TTC549 (cell line): Measurements from ENCODE around the gene ENDOV.
"Not testable (repeated sequence)": the region's sequence is repeated elsewhere in the genome, so short reads cannot be mapped to it uniquely, and the experiment has no call there.

Source experiments
- FAIRE-seq: peaks from 2 replicates; lab custom pipeline; 2012; peaks lifted over from hg19 to GRCh38; lab: Jason Lieb, UNC

Gene ENDOV

DNA sequence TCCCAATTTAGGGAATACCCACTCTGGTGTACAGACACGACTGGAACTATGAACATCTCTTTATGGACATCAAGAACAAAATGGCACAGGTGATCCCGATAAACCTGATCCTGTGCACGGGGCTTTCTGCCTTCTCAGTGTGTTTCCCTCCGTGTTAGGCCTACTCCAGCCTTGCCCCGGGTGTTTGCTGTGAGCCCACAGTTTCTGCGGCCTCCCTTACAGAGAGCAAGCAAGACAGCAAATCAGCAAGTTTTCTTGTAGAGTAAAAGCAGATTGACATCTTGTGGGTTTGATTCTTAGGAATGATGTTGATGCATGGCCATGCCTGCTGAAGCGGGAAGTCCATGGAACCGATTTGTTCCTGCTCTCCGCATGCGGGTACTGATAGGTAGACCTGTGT lies 26.4 kb upstream of the ENDOV start:
- no peak for FAIRE-seq

DNA sequence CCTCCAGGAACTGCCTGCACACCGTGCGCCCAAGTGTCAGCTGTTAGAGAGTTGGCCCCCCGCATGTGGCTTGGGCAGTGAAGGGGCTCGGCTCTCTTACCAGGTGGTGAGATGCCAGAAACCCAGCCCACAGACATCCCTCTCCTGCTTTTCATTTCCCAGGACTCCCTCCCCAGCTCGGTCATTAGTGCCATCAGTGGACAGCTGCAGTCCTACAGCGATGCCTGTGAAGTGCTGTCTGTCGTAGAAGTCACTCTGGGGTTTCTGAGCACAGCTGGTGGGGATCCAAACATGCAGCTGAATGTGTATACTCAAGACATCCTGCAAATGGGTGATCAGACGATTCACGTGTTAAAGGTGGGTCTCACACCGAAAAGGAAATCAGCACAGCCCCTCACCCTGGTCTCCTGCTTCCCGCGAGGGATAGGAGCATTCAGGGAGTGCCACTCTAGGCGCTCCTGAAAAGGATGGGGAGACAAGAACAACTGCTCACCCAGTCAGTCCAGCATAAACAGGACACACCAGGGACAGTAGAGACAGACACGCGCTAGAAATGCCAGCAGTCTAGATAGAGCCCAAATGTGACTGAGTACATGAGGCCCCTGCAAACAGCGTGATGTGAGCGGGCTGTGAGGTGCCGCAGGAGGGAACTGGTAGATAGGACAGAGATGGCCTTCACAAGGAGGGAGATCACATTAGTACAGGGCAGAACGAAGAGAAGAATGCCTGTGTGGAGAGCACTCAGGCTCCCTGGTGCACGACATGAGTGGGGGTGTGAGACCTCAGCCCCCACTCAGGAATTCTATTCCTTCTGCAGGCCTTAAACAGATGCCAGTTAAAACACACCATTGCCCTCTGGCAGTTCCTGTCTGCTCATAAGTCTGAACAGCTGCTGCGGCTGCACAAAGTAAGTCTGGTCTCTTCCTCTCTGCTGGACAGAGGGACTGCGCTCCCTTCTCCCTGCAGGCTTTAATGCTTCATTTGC lies 25.7 kb upstream of the ENDOV start:
- FAIRE-seq: no peak

DNA sequence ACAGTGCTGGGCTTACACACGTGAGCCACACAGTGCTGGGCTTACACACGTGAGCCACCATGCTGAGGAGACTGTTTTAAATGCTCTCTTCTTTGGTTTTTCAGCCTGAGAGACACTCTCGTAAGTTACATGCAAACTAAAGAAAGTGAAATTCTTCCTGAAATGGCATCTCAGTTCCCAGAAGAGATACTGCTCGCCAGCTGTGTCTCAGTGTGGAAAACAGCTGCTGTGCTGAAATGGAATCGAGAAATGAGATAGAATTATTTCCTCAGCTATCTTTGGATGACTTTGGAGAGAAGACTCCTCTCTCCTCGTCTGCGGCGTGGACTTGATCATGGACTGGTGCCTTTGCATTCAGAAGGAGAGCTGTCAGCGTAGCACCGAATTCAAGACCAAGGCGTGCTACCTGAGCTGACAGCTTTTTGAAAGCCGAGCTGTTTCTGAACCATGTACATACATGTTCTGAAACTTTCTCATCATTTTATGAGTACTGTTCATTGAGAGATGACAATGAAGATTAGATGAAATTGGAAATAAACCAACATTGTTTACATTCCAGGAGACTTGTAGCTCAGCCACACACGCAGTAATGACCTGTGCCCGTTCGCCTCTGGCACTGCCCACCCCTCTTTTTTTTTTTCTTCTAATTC lies 21.6 kb upstream of the ENDOV start:
- FAIRE-seq: no peak

DNA sequence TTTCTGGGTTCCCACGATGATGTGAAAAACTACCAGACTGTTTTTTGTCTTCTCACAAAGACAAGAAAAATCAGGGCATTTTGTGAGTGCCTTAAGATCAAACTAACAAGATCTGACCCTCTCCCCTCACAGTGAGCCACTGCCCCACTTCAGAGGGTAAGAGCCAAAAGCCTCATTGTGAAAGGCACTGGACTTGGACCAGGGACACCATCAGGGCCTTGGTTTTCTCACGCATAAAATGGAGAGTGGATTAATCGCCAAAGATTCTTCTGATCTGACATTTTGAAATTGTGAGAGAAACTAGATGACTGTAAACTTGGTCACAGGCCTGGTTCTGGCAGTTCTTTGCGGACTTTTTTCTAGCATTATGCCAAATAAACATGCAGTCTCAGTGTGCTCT lies 21.0 kb upstream of the ENDOV start:
- no peak for FAIRE-seq

DNA sequence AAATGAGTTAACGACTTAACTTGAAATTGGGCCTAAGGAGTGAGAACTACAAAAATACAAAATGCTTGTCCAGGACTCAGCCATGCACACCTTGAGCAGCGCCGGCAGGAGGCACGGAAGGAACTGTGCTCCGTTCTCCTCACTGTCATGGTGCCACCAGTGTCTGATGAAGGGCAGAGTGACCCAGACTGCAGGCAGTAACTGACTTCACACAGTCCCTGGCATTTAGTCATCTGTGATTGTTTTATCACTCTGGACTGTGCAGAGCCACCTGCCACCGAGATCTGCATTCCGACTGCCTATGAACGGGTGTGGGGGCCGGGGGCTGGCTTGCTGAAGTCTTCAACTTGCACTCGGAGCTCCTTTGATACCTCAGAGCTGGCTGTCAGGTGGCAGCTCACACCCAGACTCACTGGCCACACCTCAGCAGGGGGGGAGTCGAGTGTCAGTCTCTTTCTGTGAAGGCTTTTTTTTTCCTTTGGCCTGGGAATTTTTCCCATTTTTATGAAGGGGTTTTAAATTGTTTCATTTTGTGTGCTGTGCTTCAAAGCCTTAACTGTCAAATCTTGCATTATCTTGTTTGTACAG lies 20.2 kb upstream of the ENDOV start:
- no peak for FAIRE-seq

DNA sequence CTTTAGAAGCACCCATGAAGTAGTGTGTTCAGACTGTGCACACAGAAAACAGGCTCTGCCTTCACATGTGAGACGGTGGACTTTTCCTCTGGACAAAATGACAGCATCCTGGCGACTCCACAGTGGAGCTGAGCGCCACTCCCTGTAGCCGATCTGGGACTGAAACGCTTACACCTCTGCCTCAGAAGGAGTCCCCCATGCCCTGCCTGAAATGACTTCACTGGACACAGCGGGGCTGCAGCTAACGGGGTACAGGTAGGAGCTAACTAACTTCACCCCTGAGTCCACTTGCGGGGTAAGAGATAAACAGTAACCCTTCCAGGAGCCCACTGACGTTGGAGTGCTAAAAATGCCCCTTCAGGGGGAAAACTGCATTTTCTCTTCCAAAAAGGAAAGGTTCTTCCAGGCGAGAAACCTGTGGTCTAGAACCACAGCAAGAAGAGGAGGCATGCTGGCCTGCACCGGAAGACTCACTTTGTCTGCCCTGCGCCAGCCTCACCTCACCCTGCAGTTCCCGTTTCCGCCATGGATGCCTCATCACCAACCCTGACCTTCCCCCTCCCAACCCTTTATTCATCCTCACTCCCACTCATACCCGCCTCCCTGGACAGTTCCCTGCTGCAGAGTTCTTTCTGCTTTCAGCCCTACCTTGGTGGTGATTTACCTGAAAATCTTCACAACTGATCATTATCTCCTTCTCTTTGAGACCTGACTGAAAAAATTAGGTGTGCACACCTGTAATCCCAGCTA lies 19.4 kb upstream of the ENDOV start:
- FAIRE-seq: no peak

DNA sequence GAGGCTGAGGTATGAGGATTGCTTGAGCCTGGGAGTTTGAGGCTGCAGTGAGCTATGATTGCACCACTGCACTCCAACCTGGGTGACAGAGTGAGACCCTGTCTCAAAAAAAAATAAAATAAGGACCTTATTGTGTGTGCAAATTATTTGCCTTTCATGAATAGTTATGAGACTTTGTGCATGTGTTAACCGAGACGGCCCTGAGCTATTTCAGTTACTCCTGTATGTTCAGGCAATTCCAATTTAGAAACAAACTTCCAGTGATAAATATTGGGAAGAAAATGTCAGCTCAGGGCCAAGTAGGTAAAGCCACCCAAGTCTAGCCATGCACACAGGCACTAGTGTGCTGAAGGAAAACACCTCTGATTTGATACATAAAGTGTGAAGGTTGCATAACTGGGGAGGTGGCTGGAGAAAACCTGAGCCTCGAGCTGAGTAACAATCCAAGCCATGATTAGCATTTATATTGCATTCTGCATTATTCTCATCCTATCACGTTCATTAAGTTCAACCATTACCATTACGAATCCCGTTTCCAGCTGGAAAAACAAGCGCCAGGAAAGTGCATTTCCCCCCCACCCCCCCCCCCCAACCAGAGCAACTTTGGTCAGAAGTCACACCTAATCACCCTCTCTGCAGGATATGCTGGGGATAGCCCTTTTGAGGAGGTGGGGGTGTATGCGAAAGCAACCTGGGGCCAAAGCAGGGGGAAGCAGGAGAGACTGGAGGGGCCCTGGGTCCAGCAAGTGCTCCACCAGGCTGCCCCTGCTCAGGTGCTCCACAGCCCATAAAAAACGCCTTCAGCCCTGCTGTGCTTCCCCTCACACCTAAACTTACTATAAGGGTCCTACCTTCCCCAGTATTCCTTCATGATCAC lies 18.6 kb upstream of the ENDOV start:
- FAIRE-seq: no peak

DNA sequence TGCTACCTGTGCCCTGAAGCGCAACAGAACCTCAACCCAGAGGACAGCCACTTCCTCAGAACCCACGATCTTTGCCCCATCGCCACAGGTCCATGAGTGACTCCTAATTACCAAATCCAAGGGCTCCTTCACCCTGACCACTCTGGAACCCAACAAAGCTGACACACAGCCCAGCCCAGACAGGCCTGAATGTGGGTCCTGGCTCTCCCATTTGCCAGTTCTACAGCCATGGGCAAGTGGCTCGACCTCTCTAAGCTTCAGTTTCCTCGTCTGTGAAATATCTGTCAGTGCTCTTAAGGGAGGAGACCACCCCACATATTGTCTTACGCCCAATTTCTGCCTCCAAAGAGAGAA lies 18.0 kb upstream of the ENDOV start:
- no peak for FAIRE-seq

DNA sequence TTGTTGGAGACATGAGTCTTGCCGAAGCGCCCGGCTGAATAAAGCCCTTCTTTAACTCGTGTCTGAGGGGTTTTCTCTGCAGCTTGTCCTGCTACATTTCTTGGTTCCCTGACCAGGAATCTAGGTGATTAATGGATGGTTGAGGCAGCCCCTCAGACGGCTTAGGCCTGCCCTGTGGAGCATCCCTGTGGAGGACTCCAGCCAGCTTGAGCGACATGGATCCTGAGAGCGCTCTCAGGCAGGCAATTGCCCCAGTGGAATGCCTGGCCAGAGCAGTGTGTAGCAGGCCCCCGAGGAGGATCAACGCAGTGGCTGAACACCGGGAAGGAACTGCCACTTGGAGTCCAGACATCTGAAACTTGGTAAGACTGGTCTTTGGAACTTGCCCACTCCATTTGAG lies 17.3 kb upstream of the ENDOV start:
- no peak for FAIRE-seq

DNA sequence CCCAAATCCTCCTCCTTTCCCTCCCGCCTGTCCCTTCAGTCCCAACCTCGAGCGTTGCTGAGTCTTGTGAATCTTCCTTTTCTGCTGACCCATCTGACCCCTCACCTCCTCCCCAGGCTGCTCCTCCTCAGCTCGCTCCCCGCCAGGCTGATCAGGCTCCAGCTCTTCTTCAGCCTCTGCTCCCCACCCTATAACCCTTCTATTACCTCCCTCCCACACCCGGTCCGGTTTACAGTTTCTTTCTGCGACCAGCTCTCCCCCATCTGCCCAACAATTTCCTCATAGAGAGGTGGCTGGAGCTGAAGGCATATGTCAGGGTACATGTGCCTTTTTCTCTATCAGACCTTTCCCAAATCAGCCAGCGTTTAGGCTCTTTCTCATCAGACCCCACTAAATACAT lies 13.9 kb upstream of the ENDOV start:
- FAIRE-seq: not testable (repeated sequence)

DNA sequence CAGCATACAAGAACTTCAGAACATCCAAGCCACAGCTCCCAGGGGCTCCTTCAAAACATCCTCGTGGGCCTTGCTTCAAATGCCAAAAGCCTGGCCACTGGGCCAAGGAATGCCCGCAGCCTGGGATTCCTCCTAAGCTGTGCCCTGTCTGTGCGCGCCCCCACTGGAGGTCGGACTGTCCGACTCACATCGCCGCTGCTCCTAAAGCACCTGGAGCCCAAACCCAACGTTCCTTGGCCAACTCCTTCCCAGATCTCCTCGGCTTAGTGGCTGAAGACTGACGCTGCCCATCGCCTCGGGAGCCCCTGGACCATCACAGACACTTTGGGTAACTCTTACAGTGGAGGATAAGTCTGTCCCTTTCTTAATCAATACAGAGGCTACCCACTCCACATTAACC lies 12.9 kb upstream of the ENDOV start:
- not testable (repeated sequence) for FAIRE-seq

DNA sequence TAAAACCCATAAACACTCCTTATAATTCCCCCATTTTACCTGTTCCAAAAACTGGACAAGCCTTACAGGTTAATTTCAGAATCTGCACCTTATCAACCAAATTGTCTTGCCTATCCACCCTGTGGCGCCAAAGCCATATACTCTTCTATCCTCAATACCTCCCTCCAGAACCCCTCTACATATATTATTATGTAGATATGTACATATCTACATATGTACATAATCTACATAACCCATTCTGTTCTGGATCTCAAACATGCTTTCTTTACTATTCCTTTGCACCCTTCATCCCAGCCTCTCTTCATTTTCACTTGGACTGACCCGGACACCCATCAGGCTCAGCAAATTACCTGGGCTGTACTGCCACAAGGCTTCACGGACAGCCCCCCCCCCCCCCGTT lies 12.0 kb upstream of the ENDOV start:
- FAIRE-seq: no peak

DNA sequence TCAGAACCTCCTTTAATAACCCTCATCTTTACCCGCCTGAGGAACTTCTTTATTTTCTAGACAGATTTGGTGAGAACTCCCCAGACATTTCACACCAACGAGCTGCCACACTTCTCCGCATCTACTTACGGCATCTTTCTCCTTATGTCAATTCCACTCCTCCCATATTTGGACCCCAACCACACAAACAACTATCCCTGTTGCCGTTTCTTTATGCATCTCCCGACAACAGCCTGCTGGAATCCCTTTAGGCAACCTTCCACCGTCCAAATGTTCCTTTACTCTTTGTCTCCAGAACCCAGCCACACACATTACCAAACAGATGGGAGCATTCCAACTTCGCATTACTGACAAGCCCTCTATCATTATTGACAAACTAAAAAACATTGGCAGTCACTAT lies 8.8 kb upstream of the ENDOV start:
- FAIRE-seq: no peak

DNA sequence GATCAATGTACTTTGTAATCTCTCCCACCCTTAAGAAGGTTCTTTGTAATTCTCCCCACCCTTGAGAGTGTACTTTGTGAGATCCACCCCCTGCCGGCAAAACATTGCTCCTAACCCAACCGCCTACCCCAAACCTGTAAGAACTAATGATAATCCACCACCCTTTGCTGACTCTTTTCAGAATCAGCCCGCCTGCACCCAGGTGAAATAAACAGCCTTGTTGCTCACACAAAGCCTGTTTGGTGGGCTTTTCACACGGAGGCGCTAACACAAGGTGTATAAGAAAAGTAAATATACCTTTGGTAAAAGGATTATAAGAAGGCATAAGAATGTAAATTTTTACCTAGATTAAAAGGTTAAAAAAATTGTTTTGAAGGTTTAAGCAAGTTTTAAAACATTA lies 7.0 kb upstream of the ENDOV start:
- not testable (repeated sequence) for FAIRE-seq

DNA sequence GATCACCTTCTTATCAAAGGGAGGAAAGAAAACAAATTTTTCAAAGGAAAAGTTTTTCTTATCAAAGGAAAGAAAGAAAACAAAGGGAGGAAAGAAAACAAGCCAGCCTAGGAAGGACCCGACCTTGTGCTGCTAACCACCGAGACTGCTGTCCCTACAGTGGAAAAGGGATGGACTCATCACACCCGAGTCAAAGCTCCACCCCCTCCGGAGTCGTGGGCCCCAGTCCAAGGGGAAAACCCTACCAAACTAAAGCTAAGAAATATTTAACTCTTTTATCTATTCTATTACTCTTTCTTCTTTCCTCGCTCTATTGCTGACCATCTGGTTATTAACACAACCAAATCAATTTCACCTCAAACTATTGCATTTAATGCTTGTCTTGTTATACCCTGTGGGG lies 6.1 kb upstream of the ENDOV start:
- no peak for FAIRE-seq

DNA sequence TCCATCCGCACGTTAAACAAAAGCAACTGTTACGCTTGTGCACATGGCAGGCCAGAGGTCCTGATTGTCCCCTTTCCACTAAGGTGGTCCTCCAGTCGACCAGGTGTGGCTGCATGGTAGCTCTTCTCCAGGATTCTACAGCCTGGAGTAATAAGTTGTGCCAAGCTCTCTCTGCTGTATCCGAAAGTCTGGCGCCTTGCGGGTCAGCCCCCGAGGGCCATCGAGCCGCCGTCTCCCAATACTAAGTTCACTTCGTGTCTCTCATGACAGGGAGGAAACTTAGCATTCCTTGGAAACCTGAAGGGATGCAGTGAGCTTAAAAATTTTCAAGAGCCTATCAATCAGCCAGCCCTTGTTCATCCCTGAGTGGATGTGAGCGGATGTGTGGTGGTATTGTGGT lies 5.3 kb upstream of the ENDOV start:
- FAIRE-seq: no peak

DNA sequence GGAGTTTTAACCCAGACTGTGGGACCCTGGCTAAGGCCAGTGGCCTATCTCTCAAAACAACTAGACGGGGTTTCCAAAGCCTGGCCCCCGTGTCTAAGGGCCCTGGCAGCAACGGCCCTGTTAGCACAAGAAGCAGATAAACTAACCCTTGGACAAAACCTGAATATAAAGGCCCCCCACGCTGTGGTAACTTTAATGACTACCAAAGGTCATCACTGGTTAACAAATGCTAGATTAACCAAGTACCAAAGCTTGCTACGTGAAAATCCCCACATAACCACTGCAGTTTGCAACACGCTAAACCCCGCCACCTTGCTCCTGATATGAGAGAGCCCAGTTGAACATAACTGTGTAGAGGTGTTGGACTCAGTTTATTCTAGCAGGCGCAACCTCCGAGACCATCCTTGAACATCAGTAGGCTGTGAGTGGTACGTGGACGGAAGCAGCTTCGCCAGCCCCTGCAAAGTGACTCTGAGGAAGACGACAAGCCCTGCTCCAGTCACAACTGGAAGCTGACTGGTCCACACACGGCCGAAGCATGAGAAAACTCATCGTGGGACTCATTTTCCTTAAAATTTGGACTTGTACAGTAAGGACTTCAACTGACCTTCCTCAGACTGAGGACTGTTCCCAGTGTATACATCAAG lies 4.4 kb upstream of the ENDOV start:
- FAIRE-seq: not testable (repeated sequence)

DNA sequence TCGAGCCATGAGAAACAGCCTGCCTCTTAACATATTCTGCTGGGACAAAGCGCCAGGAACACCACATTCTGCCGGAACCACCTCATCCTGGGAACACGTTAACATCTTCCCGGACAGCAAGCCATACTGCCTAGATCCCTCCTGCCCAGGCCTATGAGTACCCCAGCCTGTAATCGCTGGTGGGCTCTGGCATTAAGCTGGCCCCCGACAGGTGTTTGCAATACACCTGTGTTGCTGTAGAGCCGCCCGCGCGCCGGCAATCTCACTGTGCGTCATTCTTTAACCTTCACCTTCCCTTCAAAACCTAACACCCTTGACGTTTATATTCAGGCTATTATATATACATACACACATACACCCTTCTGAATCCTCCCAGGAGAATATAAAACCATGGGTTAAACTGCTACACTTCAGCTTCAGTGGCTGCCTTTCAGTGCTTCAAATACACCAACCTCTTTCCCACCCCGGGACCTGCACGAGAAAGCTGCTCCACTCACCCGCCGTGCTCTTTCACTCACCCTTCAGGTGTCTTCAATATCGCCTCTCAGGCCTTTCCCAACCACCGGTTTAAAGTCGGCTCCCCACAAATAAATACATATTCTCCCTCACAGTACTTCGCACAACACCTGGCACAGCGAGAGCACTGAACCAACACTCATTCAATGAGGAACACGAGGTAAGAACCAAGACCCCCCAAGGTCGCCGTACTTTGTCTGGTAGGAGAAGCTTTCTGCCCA lies 1.0 kb upstream of the ENDOV start:
- FAIRE-seq: no peak

DNA sequence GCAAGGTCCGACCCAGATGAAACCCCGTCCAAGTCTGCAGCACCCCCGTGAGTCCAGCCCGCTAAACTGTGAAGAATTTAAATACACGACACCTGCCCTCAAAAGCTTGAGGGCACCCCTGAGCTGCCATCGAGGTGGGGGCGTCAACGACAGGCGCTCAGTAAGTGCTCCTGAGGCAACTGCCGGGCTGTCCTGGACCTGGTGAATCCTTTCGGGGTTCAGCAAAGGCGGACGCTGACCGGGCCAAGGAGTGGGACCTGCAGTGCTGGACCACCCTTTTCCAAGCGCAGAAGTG lies 512 bp upstream of the ENDOV start:
- FAIRE-seq: no peak

DNA sequence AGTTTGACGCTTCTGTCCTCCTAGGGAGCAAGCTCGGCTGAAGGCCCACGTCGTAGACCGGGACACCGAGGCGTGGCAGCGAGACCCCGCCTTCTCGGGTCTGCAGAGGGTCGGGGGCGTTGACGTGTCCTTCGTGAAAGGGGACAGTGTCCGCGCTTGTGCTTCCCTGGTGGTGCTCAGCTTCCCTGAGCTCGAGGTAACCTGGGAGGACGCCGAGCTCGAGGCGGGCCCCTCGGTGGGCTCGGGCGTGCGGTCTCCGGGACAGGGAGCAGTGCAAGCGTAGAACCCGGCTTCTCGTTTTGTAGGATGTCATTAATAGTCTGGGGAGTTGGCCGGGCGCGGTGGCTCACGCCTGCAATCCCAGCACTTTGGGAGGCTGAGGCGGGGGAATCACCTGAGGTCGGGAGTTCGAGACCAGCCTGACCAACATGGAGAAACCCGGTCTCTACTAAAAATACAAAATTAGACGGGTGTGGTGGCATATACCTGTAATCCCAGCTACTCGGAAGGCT lies 715 bp downstream of the ENDOV start:
- no peak for FAIRE-seq
